Measurements from ENCODE around the gene DYNC1LI1.
"Not testable (repeated sequence)": the region's sequence is repeated elsewhere in the genome, so short reads cannot be mapped to it uniquely, and the experiment has no call there.

DYNC1LI1 gene

GRCh38 chr3:32584660-32585059 lies 14.0 kb upstream of the DYNC1LI1 start:
- in situ Hi-C loops (cut with HindIII; ENCODE audit: low sequenced_read_pairs): no loop called here

GRCh38 chr3:32583708-32584107 lies 13.1 kb upstream of the DYNC1LI1 start:
- in situ Hi-C loops (cut with HindIII; ENCODE audit: low sequenced_read_pairs): no loop called here

- in situ Hi-C loops (cut with HindIII; ENCODE audit: low sequenced_read_pairs): not testable (repeated sequence)
Observed at GRCh38 chr3:32578669-32579068, 8.0 kb upstream of the DYNC1LI1 start.

- in situ Hi-C loops (cut with HindIII; ENCODE audit: low sequenced_read_pairs): no loop called here
Observed at GRCh38 chr3:32577581-32578556, 7.2 kb upstream of the DYNC1LI1 start.

GRCh38 chr3:32577174-32577573 lies 6.5 kb upstream of the DYNC1LI1 start:
- in situ Hi-C loops (cut with HindIII; ENCODE audit: low sequenced_read_pairs): no loop called here

GRCh38 chr3:32575451-32576113 lies 4.9 kb upstream of the DYNC1LI1 start:
- in situ Hi-C loops (cut with HindIII; ENCODE audit: low sequenced_read_pairs): no loop called here

GRCh38 chr3:32571192-32571485 lies 481 bp upstream of the DYNC1LI1 start:
- in situ Hi-C loops (cut with HindIII; ENCODE audit: low sequenced_read_pairs): no loop called here

GRCh38 chr3:32569540-32570420 lies 878 bp downstream of the DYNC1LI1 start:
- in situ Hi-C loops (cut with HindIII; ENCODE audit: low sequenced_read_pairs): no loop called here

GRCh38 chr3:32568953-32569352 lies 1.7 kb downstream of the DYNC1LI1 start:
- in situ Hi-C loops (cut with HindIII; ENCODE audit: low sequenced_read_pairs): no loop called here

- in situ Hi-C loops (cut with HindIII; ENCODE audit: low sequenced_read_pairs): no loop called here
Observed at GRCh38 chr3:32564195-32564594, 6.5 kb downstream of the DYNC1LI1 start.

GRCh38 chr3:32562640-32563039 lies 8.0 kb downstream of the DYNC1LI1 start:
- in situ Hi-C loops (cut with HindIII; ENCODE audit: low sequenced_read_pairs): no loop called here

- in situ Hi-C loops (cut with HindIII; ENCODE audit: low sequenced_read_pairs): no loop called here
Observed at GRCh38 chr3:32557640-32558352, 12.9 kb downstream of the DYNC1LI1 start.

GRCh38 chr3:32556332-32556731 lies 14.3 kb downstream of the DYNC1LI1 start:
- in situ Hi-C loops (cut with HindIII; ENCODE audit: low sequenced_read_pairs): no loop called here

GRCh38 chr3:32553973-32554372 lies 16.7 kb downstream of the DYNC1LI1 start:
- in situ Hi-C loops (cut with HindIII; ENCODE audit: low sequenced_read_pairs): no loop called here

- in situ Hi-C loops (cut with HindIII; ENCODE audit: low sequenced_read_pairs): no loop called here
Observed at GRCh38 chr3:32553459-32553858, 17.2 kb downstream of the DYNC1LI1 start.

GRCh38 chr3:32552013-32552412 lies 18.6 kb downstream of the DYNC1LI1 start:
- in situ Hi-C loops (cut with HindIII; ENCODE audit: low sequenced_read_pairs): no loop called here

GRCh38 chr3:32551496-32551895 lies 19.2 kb downstream of the DYNC1LI1 start:
- in situ Hi-C loops (cut with HindIII; ENCODE audit: low sequenced_read_pairs): no loop called here

- in situ Hi-C loops (cut with HindIII; ENCODE audit: low sequenced_read_pairs): no loop called here
Observed at GRCh38 chr3:32551087-32551486, 19.6 kb downstream of the DYNC1LI1 start.

- in situ Hi-C loops (cut with HindIII; ENCODE audit: low sequenced_read_pairs): no loop called here
Observed at GRCh38 chr3:32545305-32545704, 25.4 kb downstream of the DYNC1LI1 start.

- in situ Hi-C loops (cut with HindIII; ENCODE audit: low sequenced_read_pairs): no loop called here
Observed at GRCh38 chr3:32544894-32545293, 25.8 kb downstream of the DYNC1LI1 start.

GRCh38 chr3:32542807-32543206 lies 27.9 kb downstream of the DYNC1LI1 start:
- in situ Hi-C loops (cut with HindIII; ENCODE audit: low sequenced_read_pairs): no loop called here
